GM12891 (cell line): ENCODE results near the gene HDAC9.

Source experiments
- POLR2A ChIP-seq: IDR thresholded peaks from 2 replicates; pipeline ENCODE4 v1.6.1; 2011; ENCODE audit warnings: low read depth, low read length, control low read depth
- POLR2AphosphoS5 ChIP-seq: IDR thresholded peaks from 2 replicates; pipeline ENCODE4 v1.6.1; 2011; ENCODE audit warnings: low read depth, low read length, control low read depth
- POU2F2 ChIP-seq: IDR thresholded peaks from 2 replicates; pipeline ENCODE4 v1.6.1; 2011; ENCODE audit warnings: low read depth, mild to moderate bottlenecking, control low read depth, low read length, moderate library complexity
- TAF1 ChIP-seq: IDR thresholded peaks from 2 replicates; pipeline ENCODE4 v1.6.1; 2011; ENCODE audit warnings: low read depth, low read length, control low read depth

DNA sequence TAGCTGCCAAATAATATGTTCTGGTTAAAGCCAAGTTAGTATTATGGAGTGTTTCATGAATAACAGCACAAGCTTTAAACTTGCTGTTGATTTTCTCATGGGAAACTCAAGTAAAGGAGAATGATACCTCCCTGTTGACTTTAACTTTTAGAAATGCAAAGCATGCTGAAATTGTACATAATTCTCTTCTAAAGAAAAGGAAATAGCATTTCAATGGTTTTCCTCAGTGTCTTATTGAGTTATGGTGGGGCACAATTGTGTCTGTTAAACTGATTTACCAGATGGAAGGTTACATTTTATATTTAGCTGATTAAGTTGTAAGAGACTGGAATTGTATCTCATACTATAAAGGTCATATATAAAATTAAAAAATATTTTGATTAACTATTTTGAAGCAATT, 119.3 kb downstream of the HDAC9 start:
- TF ChIP-seq POLR2A, result no peak
- no peak for TF ChIP-seq TAF1
- TF ChIP-seq POLR2AphosphoS5, result no peak
- TF ChIP-seq POU2F2, result no peak
